HEK293 (cell line): ENCODE data around the gene GMDS.

Source experiments
- CTCF ChIP-seq: fragments of 450-650 bp; formaldehyde crosslinking; IDR thresholded peaks from 2 replicates; pipeline ENCODE4 v1.5.1; 2016; ENCODE audit warnings: missing biosample characterization, missing genetic modification characterization
- SP2 ChIP-seq: fragments of 450-650 bp; formaldehyde crosslinking; IDR thresholded peaks from 2 replicates; pipeline ENCODE4 v1.5.1; 2016; ENCODE audit warnings: missing biosample characterization, missing genetic modification characterization
- ZBTB8A ChIP-seq: fragments of 450-650 bp; formaldehyde crosslinking; IDR thresholded peaks from 2 replicates; pipeline ENCODE4 v1.5.1; 2016; ENCODE audit warnings: missing biosample characterization, missing genetic modification characterization

- TF ChIP-seq ZBTB8A = no peak
- no peak for TF ChIP-seq CTCF (tag by site-specific recombination)
- TF ChIP-seq SP2 (tag by site-specific recombination) = no peak
Measured at GRCh38 chr6:1579096-1579495, 666.3 kb downstream of the GMDS start.
